ENCODE results near the gene CACNA1C. TPM values are rescaled to one million over a fixed set of nuclear protein-coding genes. Genes with fewer than 3 reads are reported as not detected.
"Not testable (repeated sequence)": the region's sequence is repeated elsewhere in the genome, so short reads cannot be mapped to it uniquely, and the experiment has no call there.

CACNA1C gene
- total RNA-seq, 1 donor from 2014 or later = 6.8 TPM

DNA sequence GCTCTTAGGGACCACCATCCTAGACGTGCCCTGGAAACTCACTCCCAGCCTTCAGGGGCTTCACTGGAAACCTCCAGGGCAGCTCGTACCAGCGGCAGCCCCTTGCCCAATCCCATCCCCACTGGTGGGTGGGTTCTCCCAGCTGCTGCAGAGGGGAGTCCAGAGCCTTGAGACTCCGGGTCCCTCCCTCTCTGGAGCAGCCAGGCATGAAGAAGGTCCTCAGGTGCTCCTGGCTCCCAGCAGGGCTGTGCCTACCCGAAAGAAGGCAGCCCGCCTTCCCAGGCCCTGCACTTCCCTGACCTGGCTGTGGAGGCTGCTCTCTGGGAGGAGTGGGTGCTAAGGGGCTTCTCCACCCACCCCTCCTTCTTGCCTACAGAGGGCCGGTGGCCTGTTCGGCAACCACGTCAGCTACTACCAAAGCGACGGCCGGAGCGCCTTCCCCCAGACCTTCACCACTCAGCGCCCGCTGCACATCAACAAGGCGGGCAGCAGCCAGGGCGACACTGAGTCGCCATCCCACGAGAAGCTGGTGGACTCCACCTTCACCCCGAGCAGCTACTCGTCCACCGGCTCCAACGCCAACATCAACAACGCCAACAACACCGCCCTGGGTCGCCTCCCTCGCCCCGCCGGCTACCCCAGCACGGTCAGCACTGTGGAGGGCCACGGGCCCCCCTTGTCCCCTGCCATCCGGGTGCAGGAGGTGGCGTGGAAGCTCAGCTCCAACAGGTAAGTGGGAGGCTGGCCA lies 626.5 kb downstream of the CACNA1C start:
- no peak for DNase-seq (ENCODE audit: low spot score)

DNA sequence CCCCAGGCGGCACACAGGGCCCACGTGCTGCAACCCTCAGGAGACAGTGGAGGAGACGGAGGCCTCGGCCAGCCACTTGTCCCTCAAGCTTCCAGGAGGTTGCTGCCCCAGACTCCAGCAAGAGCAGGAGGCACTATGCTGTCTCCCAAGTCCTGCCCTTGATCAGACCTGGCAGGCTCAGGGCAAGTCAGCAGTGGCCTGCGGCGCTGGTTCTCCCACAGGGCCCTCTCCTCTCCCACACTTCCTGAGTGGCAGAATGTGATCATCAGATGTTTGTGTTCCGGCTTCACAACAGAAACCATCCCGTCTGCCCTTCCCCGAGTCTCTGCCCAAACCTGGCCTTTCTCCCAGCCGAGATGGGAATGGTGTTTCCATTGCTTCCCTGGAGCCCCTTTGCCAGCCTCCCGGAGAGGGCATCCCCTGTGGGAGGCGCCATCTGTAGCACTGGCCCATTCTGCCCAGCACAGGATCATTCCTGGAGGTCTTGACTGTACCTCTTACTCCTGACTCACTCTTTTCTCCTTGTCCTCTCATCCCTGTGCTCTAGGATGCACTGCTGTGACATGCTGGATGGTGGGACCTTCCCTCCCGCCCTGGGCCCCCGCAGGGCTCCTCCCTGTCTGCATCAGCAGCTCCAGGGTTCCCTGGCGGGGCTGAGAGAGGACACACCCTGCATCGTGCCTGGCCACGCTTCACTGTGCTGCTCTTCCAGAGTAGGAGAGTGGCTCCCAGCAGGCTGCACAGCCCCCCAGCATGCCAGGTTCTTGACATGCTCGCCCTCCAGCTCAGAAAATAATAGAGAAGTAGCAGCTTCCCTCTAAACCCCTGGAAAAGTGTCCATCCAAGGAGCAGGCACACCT lies 627.3 kb downstream of the CACNA1C start:
- no peak for DNase-seq (ENCODE audit: low spot score)

DNA sequence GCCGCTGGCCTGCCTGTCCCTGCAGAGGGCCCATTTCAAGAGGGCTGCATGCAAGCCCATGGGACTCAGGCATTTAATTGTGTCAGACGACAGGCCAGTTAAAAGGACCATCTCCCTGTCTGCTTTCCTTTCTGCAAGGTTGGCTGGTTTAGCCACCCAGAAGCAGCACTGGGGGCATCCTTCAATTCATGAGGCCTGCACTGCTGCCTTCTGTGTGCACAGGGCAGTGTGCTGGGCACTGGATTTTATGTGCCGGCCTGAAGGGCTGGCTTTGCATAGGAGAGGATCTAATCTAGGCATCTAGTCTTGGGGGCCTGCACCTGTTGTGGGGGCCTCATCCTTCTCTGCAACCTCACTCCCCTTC lies 627.9 kb downstream of the CACNA1C start:
- no peak for DNase-seq (ENCODE audit: low spot score)

DNA sequence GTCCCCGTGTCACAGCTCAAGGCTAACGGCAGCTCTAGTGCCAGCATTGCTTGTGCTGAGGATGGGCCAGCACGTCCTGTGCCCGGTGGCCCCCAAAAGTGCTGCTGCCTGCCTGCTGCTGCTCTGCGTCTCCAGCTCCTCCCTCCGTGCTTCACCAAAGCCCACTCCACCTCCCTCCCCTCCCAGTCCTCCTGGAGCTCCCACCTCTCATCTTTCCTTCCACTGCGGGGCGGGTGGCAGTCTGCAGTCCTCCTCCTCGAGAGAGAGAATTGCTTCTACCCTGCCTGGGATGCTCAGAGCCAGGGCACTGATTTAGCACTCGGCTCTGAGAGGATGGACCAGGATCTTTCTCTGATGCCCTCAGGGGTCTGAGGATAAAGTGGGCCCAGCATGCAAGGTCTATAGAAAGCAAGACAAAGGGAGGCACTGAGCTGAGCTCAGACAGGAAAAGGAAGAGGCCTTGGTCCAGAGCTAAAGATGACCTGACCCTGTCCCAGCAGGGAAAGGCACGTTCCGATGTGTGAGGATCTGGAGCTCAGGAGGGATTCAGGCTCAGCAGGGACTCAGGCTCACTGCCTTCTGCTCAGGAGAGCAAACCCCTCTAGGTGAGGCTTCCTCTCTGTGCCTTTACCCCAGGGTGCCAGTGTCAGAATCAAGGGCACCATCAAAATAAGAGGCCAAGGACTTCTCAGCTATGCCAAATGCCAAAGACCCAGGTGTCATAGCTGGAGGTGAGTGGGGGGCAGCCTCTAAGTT lies 628.8 kb downstream of the CACNA1C start:
- no peak for DNase-seq (ENCODE audit: low spot score)

DNA sequence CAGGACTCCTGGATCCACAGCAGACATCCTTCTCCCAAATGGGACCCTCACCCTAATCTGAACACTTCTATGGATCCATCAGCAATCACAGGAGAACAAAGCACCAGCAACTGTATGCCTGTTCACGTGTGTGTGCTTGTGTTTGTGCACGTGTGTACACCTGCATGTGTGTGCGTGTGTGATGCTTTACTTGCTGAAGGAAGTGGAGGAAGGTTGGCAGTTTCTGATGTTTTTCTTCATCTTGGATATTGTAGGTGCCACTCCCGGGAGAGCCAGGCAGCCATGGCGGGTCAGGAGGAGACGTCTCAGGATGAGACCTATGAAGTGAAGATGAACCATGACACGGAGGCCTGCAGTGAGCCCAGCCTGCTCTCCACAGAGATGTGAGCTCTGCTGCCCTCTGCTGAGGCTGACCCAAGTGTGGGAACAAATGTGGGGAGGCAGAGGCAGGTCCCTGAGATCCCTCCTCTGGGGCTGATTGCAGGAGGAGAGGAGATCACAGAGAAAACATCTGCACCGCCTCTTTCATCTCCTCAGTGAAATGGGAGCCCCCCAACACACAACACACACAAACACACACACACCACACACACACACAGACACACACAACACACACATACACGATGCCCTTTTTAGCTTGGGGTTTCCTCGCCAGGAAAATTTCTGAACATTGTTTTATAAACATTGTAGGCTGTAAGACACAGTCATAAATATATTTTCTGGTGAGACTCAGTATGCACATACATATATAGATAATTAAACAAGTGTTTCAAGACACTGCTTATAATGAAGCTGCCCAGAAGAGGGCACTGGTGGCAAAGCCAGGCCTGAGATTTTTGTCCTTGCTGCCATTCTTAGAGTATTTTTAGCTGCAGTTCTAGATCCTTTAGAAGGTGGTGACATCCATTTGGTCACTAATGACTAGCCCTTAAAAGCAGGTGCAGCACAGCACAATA lies 629.8 kb downstream of the CACNA1C start:
- DNase-seq (ENCODE audit: low spot score) = no peak

DNA sequence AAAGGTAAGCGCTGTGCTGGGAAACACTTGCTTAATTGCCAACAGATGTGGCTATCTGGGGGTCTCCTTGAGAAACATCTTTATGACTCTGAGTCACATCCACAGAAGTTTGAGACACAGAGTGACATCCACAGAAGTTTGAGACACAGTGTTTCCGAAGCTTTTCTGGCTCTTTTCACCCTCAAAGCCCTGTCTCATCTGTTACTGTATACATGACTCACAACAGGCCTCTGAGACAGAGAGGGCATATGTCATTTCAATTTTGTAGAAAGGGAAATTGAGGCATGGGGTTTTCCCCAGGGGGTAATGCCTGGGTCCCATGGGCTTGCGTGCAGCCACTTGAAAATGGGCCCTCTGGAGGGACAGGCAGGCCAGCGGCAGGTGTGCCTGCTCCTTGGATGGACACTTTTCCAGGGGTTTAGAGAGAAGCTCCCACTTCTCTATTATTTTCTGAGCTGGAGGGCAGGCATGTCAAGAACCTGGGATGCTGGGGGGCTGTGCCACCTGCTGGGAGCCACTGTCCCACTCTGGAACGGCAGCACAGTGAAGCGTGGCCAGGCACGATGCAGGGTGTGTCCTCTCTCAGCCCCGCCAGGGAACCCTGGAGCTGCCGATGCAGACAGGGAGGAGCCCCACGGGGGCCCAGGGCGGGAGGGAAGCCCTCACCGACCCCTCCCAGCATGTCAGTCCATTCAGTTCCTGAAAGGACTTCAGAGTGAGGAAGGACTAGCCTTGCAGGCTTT lies 630.7 kb downstream of the CACNA1C start:
- no peak for DNase-seq (ENCODE audit: low spot score)

DNA sequence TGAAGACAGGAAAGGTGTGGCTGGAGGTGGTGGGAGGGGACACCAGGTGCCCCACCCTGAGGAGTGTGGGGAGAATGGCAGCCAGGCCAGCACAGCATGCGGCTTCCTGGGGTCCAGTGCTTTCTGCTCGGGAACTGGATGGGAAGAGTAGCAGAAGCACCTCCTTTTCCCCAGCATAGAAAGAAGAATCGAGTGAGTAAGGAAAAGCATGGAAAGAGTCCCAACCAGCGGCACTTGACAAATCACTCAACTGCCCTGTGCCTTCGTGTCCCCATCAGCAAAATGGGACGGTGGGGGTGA lies 631.2 kb downstream of the CACNA1C start:
- DNase-seq (ENCODE audit: low spot score) = not testable (repeated sequence)

DNA sequence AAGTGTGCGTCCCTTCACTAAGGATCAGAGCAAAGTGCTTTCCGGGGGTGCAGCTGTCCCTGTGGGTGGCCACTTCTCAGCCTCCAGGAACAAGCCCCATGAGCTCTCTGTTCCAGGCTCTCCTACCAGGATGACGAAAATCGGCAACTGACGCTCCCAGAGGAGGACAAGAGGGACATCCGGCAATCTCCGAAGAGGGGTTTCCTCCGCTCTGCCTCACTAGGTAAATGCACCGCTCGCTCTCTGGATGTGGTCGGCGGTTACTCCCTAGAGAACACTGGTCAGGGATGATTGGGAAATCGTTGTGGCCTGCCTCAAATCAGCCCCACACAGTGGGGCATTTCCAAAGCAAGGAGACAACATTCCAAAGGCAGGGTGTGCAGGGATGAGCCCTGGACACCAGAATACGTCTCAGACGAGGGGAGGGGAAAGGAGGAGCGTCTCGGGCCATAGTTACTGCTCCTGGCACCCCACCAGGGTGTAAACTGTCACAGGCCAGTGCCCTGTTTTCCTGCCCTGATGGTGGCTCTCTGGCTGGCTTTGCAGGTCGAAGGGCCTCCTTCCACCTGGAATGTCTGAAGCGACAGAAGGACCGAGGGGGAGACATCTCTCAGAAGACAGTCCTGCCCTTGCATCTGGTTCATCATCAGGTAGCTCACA lies 633.0 kb downstream of the CACNA1C start:
- not testable (repeated sequence) for DNase-seq (ENCODE audit: low spot score)

DNA sequence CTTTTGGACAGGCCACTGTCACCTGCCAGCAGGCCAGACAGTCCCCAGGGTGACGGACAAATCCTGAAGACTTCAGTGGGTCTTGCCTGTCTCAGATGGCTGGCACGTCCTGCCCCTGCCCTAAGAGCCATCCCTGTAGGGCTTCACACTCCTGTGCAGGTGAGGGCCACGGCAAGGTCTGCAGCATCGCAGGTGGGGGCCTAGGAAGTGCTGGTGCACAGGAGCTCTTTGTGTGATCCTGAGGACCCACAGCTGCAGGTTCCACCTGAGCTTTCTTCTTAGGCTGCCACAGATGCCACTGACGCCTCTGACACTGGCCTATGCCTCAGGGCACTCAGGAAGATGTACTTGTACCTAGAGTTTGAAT lies 633.5 kb downstream of the CACNA1C start:
- DNase-seq (ENCODE audit: low spot score) = no peak

DNA sequence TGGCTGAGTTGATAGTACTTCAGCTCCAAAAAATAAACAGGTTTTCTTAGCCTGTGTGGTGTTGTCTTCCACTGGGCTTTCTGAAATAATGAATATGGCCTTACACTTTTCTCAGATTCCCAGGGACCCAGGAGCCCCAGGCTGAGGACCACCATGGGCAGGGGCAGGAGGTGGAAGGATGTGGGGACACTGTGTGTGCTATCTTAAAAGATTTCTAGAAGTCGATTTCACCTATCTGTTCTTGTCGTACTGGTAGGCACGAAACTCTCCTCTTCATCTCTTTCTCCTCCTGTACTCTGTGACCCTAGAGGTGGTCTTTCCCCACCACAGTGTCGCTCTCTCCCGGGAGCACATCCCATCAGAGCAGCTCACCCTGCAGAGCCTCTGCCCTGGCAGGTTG lies 634.3 kb downstream of the CACNA1C start:
- no peak for DNase-seq (ENCODE audit: low spot score)

DNA sequence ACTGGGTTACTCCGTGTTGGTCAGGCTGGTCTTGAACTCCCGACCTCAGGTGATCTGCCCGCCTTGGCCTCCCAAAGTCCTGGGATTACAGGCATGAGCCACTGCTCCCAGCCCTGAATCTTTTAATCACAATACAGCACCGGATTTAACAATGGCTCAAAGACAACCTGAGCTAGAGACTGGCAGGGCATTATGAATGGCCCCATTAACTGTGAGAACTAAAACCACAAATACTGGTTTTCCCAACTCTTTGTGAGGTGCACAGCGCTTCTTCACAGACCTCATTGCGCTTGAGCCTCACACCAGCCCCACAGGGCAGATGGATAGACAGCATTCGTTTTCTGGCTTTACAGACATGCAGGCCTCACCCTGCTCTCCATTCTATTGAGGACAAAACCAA lies 634.9 kb downstream of the CACNA1C start:
- no peak for DNase-seq (ENCODE audit: low spot score)

DNA sequence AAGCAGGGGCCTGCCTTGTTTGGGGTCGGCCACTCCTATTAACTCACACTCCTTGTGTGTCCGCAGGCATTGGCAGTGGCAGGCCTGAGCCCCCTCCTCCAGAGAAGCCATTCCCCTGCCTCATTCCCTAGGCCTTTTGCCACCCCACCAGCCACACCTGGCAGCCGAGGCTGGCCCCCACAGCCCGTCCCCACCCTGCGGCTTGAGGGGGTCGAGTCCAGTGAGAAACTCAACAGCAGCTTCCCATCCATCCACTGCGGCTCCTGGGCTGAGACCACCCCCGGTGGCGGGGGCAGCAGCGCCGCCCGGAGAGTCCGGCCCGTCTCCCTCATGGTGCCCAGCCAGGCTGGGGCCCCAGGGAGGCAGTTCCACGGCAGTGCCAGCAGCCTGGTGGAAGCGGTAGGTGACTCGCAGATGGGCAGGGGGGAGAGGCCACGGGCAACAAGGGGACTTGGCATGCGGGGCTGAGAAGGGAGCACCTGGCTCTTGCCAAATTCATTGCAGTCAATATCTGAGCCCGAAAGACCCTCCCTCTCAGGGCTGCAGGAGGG lies 635.7 kb downstream of the CACNA1C start:
- no peak for DNase-seq (ENCODE audit: low spot score)

DNA sequence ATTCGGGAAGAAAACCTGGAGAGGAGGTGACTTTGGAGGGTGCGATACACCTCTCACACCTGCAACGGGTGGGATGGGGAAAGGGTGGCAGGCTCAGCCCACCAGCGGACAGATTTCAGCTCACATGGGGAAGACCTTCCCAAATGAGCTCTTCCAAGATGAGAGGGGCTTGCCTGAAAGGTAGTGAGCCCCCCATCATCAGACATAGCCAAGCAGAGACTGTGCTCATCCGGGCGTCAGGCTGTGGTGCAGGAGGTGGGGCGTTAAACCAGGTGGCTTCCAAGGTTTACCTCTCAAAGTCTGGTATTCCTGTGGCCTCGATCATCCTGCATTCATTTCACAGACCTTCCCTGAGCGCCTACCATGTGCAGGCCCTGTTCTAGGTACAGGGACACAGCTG lies 636.6 kb downstream of the CACNA1C start:
- DNase-seq (ENCODE audit: low spot score) = peak; percentile 72

DNA sequence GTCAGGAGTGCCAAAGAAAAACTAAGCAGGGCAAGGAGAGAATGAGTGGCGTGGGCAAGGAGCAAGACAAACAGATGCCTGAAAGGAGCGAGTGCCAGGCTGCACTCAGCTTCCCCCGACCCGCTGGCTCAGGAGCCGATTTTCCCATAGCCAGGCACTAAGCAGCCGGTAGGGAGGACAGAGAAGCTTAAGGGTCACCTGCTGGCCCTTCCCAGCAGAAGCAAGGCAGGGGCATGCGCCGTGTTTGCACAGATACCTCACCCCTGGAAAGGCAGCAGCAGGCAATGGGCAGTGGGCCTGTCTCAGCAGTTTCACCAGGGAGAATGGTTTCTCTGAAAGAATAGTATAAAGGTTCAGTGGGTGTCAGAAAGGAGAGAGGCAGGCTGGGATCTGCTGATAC lies 637.1 kb downstream of the CACNA1C start:
- DNase-seq (ENCODE audit: low spot score) = peak; percentile 71

DNA sequence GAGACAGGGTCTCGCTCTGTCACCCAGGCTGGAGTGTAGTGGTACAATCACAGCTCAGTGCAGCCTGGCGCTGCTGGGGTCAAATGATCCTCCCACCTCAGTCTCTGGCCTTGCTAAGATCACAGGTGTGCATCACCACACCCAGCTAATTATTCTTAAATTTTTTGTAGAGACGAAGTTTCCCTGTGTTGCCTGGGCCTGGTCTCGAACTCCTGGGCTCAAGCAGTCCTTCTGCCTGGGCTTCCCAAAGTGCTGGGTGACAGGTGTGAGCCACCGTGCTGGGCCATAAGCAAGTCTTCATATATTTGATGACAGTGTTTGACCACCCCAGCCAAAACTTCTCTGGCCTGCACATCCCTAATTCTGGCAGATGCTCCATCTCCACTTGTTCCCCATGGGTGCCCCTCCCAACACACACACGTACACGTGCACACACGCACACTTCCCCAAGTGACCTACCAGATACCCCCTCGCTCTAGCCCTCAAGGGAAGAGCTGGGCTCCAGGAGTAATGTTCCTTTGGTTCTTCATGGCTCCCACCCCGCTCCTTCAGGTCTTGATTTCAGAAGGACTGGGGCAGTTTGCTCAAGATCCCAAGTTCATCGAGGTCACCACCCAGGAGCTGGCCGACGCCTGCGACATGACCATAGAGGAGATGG lies 637.7 kb downstream of the CACNA1C start:
- DNase-seq (ENCODE audit: low spot score) = no peak

DNA sequence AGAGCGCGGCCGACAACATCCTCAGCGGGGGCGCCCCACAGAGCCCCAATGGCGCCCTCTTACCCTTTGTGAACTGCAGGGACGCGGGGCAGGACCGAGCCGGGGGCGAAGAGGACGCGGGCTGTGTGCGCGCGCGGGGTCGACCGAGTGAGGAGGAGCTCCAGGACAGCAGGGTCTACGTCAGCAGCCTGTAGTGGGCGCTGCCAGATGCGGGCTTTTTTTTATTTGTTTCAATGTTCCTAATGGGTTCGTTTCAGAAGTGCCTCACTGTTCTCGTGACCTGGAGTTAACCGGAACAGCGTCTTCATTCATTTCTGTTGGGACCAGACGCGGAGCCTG lies 638.2 kb downstream of the CACNA1C start:
- DNase-seq (ENCODE audit: low spot score) = no peak

DNA sequence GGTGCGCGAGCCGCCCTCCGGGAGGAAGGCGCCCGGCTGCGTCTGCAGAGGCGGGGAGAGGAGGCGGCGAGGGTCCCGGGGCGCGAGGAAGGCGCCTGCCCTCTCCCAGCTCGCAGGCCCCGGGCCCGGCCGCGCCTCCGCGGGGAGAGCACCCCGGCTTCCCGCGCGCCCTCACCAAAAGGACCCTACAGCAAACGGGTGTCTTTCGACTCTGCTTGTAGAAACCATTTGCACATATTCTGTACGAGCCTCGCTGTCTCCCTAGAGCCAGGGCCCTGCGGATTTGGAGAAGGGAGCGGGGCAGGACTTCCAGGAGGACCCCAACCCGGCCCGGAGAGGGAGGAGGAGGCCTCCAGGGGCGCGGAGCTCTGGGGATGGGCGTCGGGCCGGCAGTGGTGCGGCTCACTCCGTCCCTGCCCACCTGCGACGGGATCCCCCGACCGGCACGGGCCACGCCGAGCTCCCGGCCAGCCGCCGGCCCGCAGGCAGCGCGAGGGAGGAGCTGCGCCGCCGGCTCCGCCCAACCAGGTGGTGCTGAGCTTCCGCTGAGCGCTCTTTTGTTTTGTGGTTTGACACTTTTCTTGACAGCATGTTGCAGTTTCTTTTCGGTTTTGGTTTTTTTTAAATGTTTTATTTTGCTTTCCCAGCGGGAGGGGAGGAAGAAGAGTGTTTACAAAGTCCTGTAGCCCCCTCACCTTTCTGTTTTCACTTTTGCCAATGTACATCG lies 638.7 kb downstream of the CACNA1C start:
- no peak for DNase-seq (ENCODE audit: low spot score)

DNA sequence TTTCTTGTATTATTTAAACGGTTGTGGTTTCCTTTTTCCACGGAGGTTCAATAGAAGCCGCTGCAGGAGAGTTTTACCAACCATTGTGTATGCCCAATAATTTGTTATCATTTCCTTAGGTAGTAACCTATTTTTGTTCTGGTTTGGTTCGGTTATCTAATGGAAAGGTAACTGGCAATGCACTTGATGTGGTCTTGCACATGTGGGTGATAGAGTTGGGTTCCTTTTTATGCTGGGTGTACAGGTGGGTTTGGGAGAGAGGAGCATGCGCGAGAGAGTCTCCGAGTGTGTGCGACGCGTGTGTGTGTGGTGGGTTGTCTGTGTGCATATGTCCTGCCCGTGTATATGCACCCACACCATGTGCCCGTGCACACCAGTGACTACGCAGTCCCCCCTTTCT lies 639.3 kb downstream of the CACNA1C start:
- no peak for DNase-seq (ENCODE audit: low spot score)

Data from mesenteric fat pad (tissue), 1 donor.